Hepatic stellate cell (primary cell): ENCODE measurements around the gene PARD3.
A peak's percentile ranks its signal among the peaks of the same experiment; 100 is the strongest.

Experiments used
- DNase-seq: peaks from one replicate; pipeline ENCODE4 v3.0.0; 2011; ENCODE audit warnings: low spot score

The PARD3 gene

DNA sequence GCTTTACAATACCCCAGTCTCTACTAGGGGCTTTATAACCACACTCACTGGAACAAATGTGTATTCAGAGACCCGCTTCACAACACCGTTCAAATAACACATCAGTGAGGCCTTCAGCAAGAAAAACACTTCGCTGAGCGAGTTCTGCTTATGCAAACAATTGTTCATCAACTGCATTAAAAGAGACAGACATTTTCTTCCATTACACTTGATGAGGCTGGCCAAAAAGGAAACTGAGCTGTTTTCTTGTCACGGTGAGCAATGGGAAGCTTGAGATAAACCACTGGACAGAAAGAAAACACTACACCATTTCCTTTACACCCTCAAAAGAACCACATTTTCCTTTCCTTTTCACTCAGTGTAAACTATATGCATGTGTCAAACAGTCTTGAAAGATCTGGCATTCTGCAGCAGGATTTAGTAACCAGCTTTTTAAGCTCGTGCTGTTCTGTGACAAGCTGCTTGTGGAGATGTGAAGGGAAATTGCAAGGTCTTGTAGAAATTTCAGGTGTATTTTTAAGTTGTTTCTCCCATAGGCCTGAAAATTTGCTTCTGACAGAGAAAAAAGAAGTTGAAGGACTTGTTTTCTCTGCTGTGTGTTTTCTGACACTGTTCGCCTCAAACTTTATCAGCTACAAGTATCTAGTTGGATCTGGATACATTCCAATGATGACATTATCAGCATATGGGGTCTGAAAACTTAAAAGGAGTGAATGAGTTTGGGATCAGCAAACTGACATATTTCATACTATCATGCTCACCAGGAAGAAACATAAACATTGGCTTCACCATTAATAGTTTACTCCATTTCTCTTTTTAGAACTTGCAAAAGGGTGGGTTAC is 693.1 kb downstream of the PARD3 start:
- DNase-seq = no peak

- no peak for DNase-seq
These were observed 693.9 kb downstream of the PARD3 start for GRCh38 chr10:34121125-34121753.

DNA sequence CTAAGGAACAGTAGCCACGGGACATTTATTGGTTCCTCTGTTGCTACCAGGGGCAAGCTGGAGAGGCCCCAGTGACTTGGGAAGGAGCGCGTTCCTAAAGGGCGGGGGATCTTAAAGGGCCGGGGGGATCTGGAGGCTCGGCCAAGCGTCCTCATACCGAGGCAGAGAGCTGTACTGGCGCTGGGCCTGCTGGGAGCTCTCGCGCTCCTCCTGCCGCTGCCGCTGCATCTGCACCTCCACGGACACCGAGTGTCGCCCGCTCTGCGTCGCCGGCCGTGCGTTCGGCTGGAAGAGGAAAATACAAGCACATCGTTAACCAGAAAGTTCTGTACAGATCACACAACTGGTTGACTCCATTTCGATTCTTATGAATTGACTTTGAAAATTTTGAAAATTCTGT is 695.6 kb downstream of the PARD3 start:
- DNase-seq = no peak

GRCh38 chr10:34116681-34117271 is 698.3 kb downstream of the PARD3 start:
- DNase-seq = no peak

DNA sequence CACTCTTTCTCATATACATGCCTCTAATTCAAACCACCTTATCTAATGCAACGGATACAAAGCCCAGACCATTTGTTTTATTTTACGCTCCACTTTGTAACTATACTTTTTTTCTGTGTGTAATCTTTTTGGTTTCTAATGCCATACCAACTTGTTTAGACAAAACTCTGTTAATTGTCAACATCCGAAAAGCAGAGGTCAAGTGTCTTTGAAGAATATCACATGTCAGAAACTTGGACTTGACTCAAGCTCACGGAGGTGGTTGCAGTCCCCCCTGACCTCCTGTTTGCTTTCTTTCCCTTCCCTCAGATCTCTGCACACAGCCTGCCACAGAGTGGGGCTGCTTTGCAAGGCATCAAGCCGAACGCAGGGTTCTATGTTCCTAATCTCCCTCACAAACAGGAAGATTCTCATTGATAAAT is 698.9 kb downstream of the PARD3 start:
- DNase-seq = no peak

GRCh38 chr10:34114914-34115313 is 700.2 kb downstream of the PARD3 start:
- DNase-seq = no peak

- no peak for DNase-seq
These were observed 701.4 kb downstream of the PARD3 start for GRCh38 chr10:34113504-34114225.

- no peak for DNase-seq
These were observed 702.8 kb downstream of the PARD3 start for GRCh38 chr10:34112171-34112782.

DNA sequence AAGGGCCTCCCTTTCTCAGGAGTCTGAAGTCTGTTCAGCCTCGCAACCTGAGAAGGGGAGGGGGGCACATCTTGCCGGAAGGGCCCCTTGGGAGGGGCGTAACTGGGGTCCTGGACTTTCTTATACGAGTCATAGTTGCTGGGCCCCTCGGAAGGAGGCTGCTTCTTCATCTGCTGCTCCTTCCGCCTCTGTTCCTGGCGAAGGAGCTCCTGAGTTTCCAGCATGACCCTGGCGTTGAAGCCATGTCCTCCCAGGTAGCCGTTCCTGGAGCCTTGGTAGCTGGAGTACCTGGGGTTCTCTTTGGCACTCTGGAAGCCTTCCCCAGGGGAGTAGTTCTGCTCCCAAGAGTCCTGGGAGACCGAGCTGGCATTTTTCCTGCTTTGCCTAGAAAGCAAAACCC is 703.9 kb downstream of the PARD3 start:
- no peak for DNase-seq

- no peak for DNase-seq
These were observed 705.0 kb downstream of the PARD3 start for GRCh38 chr10:34109952-34110702.

DNA sequence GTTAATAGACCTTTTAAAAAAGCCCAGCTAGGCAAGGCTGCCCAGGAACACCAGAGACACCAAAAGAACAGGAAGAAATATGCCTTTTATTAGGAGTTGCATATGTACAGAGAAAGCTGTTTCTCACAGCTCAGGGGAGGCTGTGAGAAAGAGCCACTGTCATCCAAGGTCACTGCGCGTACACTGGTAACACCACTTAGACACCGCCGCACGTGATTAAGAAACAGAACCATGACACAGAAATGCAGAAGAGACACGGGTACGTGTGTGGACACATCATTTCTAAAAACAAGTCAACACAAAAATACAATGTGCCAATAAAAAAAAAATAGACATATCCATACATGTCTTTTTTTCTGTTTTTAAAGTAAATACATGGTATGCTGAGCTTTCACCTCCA is 705.6 kb downstream of the PARD3 start:
- no peak for DNase-seq

DNA sequence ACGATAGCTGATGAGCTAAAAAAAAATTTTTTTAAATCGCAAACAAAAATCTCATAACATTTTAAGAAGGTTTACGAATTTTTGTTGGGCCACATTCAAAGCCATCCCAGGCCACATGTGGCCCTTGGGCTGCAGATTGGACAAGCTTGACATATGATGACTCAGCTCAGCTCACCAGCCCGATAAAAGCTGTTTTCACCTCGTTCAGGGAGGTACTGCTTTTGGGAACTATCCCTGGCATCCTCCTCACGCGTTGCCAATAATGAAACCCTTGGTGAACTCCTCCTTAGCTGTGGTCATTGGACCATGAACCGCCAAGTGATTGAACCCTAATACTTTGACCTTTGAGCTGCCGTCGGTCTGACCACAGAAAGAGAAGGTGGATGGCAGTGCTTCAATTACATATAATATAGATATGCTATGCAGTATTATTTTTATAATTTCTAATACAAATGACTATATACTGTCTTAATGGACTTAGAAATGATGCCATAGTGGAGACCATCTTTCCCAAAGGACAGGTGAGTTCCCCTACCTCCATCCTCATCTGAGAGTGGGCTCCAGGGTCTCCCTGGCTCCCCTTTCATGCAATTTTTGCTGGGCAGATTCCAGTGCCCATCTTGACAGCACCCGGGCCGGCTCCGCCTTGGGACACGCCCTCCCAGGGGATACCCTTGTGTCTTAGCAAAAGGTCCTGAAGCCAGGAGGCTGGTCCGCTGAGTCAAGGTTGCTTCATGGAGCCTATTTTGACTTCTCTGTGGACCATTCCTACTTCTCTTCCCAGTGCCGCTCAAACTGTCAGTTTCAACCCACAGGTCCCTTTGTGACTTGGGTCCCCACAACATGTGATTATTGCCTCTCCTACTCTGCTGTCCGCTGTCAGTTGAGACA is 707.2 kb downstream of the PARD3 start:
- DNase-seq = no peak

DNA sequence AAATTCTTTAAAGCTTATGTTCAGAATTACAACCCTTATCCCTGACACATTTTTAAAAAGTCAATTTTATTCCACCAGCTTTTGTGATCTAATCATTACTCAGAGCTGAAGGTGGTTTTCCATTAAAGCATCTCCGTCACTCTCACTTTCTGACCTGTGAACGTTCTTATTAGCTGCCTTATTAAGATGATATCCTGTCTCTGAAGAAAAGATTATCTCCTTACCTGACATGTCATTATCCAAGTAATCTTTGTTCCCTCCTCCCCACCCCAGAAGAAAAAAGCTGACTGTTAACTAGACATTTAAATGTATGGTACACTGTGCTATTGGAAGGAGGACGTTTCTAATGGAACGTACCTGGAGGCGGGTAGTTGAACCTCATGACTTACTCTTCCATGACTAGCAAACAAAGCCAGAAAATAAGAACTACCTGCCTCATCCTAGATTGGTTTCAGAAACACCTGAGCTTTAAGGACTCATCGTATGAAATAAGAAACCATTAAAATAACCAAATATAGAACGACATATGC is 708.7 kb downstream of the PARD3 start:
- DNase-seq = no peak

- no peak for DNase-seq
These were observed 710.1 kb downstream of the PARD3 start for GRCh38 chr10:34104829-34105572.

GRCh38 chr10:34102893-34103506 is 712.1 kb downstream of the PARD3 start:
- peak; percentile 58 for DNase-seq

- peak; percentile 67 for DNase-seq
These were observed 712.8 kb downstream of the PARD3 start for GRCh38 chr10:34102237-34102673.

DNA sequence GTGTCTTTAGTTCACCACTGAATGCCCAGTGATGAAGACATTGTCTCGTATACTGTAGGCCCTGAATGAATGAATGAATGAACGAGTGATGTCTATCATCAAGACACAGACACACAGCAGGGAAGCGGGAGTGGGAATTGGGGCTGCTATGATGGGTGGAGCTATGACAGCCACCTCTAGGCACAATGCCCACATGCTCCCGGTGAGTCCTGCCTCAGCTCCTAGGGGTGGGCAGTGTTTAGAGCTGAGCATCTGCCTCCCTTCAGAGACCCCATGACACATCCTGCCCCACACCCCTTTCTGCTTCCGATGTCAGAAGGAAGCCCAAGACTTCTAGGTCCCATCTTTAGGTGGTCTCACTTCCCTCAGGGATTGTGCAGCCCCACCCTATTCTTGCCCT is 714.1 kb downstream of the PARD3 start:
- DNase-seq = no peak

DNA sequence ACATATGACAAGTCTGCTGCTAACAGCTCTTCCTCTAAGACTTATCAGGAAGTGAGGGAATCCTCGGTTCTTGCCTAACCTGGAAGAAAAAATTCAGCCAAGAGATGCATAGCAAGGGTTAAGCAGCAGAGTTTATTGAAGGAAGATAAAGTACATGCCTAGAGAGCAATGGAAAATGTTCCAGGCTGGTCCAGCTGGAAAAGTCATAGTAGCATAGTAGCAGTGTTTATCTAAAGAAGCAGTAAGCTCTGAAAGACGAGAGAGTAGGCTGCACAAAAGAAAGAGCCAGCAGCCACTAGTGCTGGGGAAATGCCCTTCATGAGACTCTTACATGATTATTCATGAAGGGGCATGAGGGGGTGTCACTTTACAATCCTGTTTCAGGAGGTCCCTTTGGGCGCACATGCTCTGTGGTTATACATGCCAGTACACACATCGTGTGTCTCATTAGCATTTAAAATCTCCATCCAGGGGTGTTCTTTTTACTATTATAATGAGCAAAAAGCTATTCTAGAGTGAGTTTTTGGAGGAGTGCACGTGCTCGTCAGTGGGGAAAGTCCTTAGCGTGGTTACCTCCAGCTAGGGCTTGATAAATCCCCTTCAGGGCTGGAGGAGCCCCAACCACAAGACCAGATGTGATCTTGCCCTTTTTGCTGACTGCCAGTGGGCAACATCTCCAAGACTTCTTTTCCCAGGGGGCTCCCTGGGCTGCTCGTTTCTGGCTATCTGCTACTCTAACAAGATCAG is 716.1 kb downstream of the PARD3 start:
- DNase-seq = no peak
